ENCODE results near the gene CYB5R4.
"Not testable (repeated sequence)": the region's sequence is repeated elsewhere in the genome, so short reads cannot be mapped to it uniquely, and the experiment has no call there.

The CYB5R4 gene

GRCh38 chr6:83907623-83908390 lies 48.3 kb downstream of the CYB5R4 start:
- not testable (repeated sequence) for DNase-seq (ENCODE audit: low read depth in 1 of 2, low spot score in 1 of 2)

GRCh38 chr6:83908813-83909212 lies 49.3 kb downstream of the CYB5R4 start:
- no peak for DNase-seq (ENCODE audit: low read depth in 1 of 2, low spot score in 1 of 2)

- no peak for DNase-seq (ENCODE audit: low read depth in 1 of 2, low spot score in 1 of 2)
These were observed 51.8 kb downstream of the CYB5R4 start for GRCh38 chr6:83911278-83911677.

- DNase-seq (ENCODE audit: low read depth in 1 of 2, low spot score in 1 of 2), result no peak
These were observed 55.5 kb downstream of the CYB5R4 start for GRCh38 chr6:83914953-83915352.

- DNase-seq (ENCODE audit: low read depth in 1 of 2, low spot score in 1 of 2), result no peak
These were observed 57.5 kb downstream of the CYB5R4 start for GRCh38 chr6:83917001-83917400.

GRCh38 chr6:83920017-83920416 lies 60.5 kb downstream of the CYB5R4 start:
- no peak for DNase-seq (ENCODE audit: low read depth in 1 of 2, low spot score in 1 of 2)

- no peak for DNase-seq (ENCODE audit: low read depth in 1 of 2, low spot score in 1 of 2)
These were observed 61.8 kb downstream of the CYB5R4 start for GRCh38 chr6:83921315-83921714.

- no peak for DNase-seq (ENCODE audit: low read depth in 1 of 2, low spot score in 1 of 2)
These were observed 68.0 kb downstream of the CYB5R4 start for GRCh38 chr6:83927470-83927869.

- no peak for DNase-seq (ENCODE audit: low read depth in 1 of 2, low spot score in 1 of 2)
These were observed 68.8 kb downstream of the CYB5R4 start for GRCh38 chr6:83928286-83928685.

GRCh38 chr6:83946201-83946833 lies 86.8 kb downstream of the CYB5R4 start:
- not testable (repeated sequence) for DNase-seq (ENCODE audit: low read depth in 1 of 2, low spot score in 1 of 2)

- DNase-seq (ENCODE audit: low read depth in 1 of 2, low spot score in 1 of 2), result not testable (repeated sequence)
These were observed 88.5 kb downstream of the CYB5R4 start for GRCh38 chr6:83947983-83948382.

- no peak for DNase-seq (ENCODE audit: low read depth in 1 of 2, low spot score in 1 of 2)
These were observed 89.4 kb downstream of the CYB5R4 start for GRCh38 chr6:83948851-83949250.

GRCh38 chr6:83951423-83951822 lies 91.9 kb downstream of the CYB5R4 start:
- DNase-seq (ENCODE audit: low read depth in 1 of 2, low spot score in 1 of 2), result not testable (repeated sequence)

GRCh38 chr6:83952830-83953229 lies 93.3 kb downstream of the CYB5R4 start:
- no peak for DNase-seq (ENCODE audit: low read depth in 1 of 2, low spot score in 1 of 2)

- DNase-seq (ENCODE audit: low read depth in 1 of 2, low spot score in 1 of 2), result no peak
These were observed 94.9 kb downstream of the CYB5R4 start for GRCh38 chr6:83954371-83954770.

GRCh38 chr6:83958241-83958685 lies 98.8 kb downstream of the CYB5R4 start:
- no peak for DNase-seq (ENCODE audit: low read depth in 1 of 2, low spot score in 1 of 2)

- no peak for DNase-seq (ENCODE audit: low read depth in 1 of 2, low spot score in 1 of 2)
These were observed 101.2 kb downstream of the CYB5R4 start for GRCh38 chr6:83960664-83961063.

GRCh38 chr6:83962582-83962981 lies 103.1 kb downstream of the CYB5R4 start:
- DNase-seq (ENCODE audit: low read depth in 1 of 2, low spot score in 1 of 2), result no peak

- DNase-seq (ENCODE audit: low read depth in 1 of 2, low spot score in 1 of 2), result no peak
These were observed 107.0 kb downstream of the CYB5R4 start for GRCh38 chr6:83966539-83966938.

GRCh38 chr6:83970582-83970981 lies 111.1 kb downstream of the CYB5R4 start:
- DNase-seq (ENCODE audit: low read depth in 1 of 2, low spot score in 1 of 2), result no peak

GRCh38 chr6:83974409-83975050 lies 115.0 kb downstream of the CYB5R4 start:
- DNase-seq (ENCODE audit: low read depth in 1 of 2, low spot score in 1 of 2), result no peak

Data from activated T-helper 1 cell treated with anti-CD3 and anti-CD28 coated beads, Interleukin-2, amount 50 U/mL, for 16 hours (primary cell).